DLD1 (cell line): ENCODE measurements around the gene ATP5PB.

Experiments used
- in situ Hi-C: cut with HindIII; loops from 2 replicates; pipeline ENCODE4 v1.10.0; 2017; ENCODE audit warnings: low sequenced_read_pairs

Gene ATP5PB

DNA sequence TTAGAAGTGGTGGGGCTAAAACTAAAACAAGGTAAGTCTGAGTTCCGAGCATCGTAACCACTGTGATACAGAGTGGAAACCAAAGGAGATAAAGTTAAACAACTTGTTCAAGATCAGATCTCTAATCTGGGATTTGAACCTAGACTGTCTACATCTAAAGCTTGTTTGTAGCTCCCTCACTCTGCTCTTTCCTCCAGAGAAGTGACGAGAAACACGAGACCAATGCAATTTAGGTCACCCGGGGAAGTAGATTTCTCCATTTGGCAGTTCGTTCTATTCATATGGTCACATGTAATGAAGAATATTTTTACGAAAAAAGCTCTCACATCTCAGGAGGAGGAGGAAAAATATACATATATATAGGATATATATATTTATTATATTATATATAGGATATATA lies 52.4 kb downstream of the ATP5PB start:
- in situ Hi-C loops, result no loop called here

DNA sequence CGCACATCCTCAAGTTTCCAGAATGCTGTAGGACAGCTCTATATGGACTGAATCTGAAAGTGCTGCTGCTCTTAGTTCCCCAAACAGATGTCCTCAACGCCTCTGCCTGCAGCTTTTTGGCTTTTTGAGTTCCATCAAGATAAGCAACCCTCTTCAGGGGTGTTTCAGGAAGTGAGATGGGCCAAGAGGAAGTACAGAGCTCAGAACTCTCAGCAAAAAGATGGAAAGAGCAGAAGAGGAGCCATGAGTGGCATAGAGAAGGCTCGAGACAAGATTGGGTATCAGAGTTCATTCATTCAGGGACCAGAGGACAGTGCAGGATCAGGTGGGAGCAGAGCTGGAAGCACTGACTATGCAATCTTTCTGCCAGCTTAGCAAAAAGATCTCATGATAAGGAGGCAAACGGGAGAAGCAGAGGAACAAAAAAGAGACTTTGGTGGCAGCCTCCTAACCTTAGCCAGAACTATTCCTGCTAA lies 54.4 kb downstream of the ATP5PB start, which contains the start of the genes ADORA3 and TMIGD3:
Gene ADORA3 (minus strand): TSS at position 49 of the 476 bp plus-strand sequence. CDS start 279 bp downstream, outside the sequence.
Gene TMIGD3 (minus strand): TSS at position 49 of the 476 bp plus-strand sequence. CDS start 279 bp downstream, outside the sequence.
- in situ Hi-C loops, result no loop called here

GRCh38 chr1:111504097-111504496 lies 54.8 kb downstream of the ATP5PB start:
- in situ Hi-C loops, result no loop called here

- in situ Hi-C loops, result no loop called here
These were observed 56.4 kb downstream of the ATP5PB start for GRCh38 chr1:111505641-111506119.

DNA sequence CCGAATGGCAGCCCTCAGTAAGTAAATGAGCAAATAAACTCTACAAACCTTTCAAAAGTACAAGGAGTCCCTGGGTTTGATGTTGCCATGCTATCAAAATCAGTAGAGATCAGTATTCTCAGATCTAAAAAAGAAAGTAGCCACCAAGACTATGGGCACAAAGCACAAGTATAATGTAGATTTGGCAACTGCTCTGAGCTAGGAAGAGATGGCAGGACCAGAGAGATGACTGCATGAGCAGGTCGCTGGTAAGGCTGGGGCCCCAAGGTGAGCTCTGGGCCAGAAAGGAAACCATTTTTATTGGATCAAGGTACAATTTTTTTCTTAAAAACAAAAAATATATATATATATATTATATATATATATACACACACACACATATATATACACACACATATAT lies 57.3 kb downstream of the ATP5PB start:
- in situ Hi-C loops, result no loop called here

GRCh38 chr1:111507411-111508201 lies 58.3 kb downstream of the ATP5PB start:
- in situ Hi-C loops, result no loop called here

DNA sequence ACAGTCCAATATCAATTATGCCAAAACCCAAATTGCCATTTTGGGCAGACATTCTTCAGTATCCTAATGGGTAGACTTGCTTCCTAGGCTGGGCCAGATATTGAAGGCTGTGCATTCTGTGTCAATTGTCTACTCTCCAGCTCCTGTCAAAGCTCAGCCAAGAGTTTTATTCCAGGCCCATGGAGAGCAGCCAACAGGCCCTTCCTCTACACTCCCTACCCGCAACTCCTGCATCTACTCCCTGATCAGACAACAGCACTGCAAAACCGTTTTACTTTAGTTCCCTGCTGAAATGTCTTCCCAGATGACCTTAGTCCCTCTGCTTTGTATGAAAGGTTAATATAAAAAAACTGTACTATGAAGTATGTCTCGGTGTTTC lies 60.7 kb downstream of the ATP5PB start:
- in situ Hi-C loops, result no loop called here

DNA sequence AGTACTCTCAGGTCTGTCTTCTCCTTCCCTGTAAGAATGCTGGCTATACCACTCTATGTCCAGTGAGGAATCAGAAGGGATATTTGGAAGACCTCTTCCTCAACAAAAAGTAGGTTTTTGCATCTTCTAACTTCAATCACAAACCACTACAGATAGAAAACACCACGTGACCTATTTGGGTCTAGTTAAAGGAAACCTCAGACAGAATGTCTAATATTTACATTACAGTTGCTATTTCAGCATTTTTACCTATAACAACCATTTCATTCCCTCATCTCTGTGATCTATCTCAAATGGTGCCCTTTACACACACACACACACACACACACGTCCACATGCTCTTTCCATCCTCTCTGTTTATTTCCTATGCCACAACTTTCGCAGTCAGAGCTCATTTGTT lies 62.1 kb downstream of the ATP5PB start:
- in situ Hi-C loops, result no loop called here
